Measurements from ENCODE around the gene SHISA6.

SHISA6 gene

GRCh38 chr17:11363565-11364117 lies 122.6 kb downstream of the SHISA6 start:
- DNase-seq: no peak

GRCh38 chr17:11366272-11366850 lies 125.3 kb downstream of the SHISA6 start:
- DNase-seq: no peak

GRCh38 chr17:11369575-11369974 lies 128.6 kb downstream of the SHISA6 start:
- no peak for DNase-seq

GRCh38 chr17:11372692-11373091 lies 131.7 kb downstream of the SHISA6 start:
- no peak for DNase-seq

GRCh38 chr17:11378506-11378905 lies 137.5 kb downstream of the SHISA6 start:
- no peak for DNase-seq

- no peak for DNase-seq
These were observed 139.7 kb downstream of the SHISA6 start for GRCh38 chr17:11380761-11381160.

GRCh38 chr17:11383157-11383556 lies 142.1 kb downstream of the SHISA6 start:
- DNase-seq: no peak

- DNase-seq: no peak
These were observed 143.1 kb downstream of the SHISA6 start for GRCh38 chr17:11384131-11384530.

GRCh38 chr17:11387610-11388009 lies 146.6 kb downstream of the SHISA6 start:
- DNase-seq: no peak

GRCh38 chr17:11388054-11388453 lies 147.0 kb downstream of the SHISA6 start:
- DNase-seq: no peak

- no peak for DNase-seq
These were observed 148.6 kb downstream of the SHISA6 start for GRCh38 chr17:11389583-11389982.

GRCh38 chr17:11391134-11391533 lies 150.1 kb downstream of the SHISA6 start:
- DNase-seq: no peak

GRCh38 chr17:11404431-11405276 lies 163.6 kb downstream of the SHISA6 start:
- DNase-seq: no peak

GRCh38 chr17:11406716-11407115 lies 165.7 kb downstream of the SHISA6 start:
- no peak for DNase-seq

- no peak for DNase-seq
These were observed 171.6 kb downstream of the SHISA6 start for GRCh38 chr17:11412654-11413053.

GRCh38 chr17:11418342-11418741 lies 177.3 kb downstream of the SHISA6 start:
- DNase-seq: no peak

- no peak for DNase-seq
These were observed 189.7 kb downstream of the SHISA6 start for GRCh38 chr17:11430751-11431150.

- no peak for DNase-seq
These were observed 197.7 kb downstream of the SHISA6 start for GRCh38 chr17:11438673-11439072.

- DNase-seq: no peak
These were observed 200.0 kb downstream of the SHISA6 start for GRCh38 chr17:11441004-11441403.

- no peak for DNase-seq
These were observed 205.3 kb downstream of the SHISA6 start for GRCh38 chr17:11446316-11446715.

- no peak for DNase-seq
These were observed 213.1 kb downstream of the SHISA6 start for GRCh38 chr17:11454096-11454495.

- no peak for DNase-seq
These were observed 217.3 kb downstream of the SHISA6 start for GRCh38 chr17:11458279-11458678.

- no peak for DNase-seq
These were observed 218.9 kb downstream of the SHISA6 start for GRCh38 chr17:11459861-11460331.

- no peak for DNase-seq
These were observed 221.1 kb downstream of the SHISA6 start for GRCh38 chr17:11461993-11462548.
